Calu3 (cell line): ENCODE measurements around the gene BCAS3. TPM values are rescaled to one million over a fixed set of nuclear protein-coding genes. Genes with fewer than 3 reads are reported as not detected.

ENCODE experiments used
- BruUV-seq: library from RNA; stranded (reverse); fragments of 400-500 nt; replicated peaks from 2 replicates; lab custom pipeline; 2021; lab: Mats Ljungman, UMichigan
- CTCF ChIA-PET: fragments of 300-600 bp; sonication (Branson Sonifier 250); formaldehyde crosslinking; loops from one replicate; lab custom pipeline; 2022; ENCODE audit warnings: antibody characterized with exemption; lab: Charles Lee
- DNase-seq: peaks from one replicate; pipeline ENCODE4 v3.0.0; 2022
- H3K27ac Mint-ChIP-seq: one replicate; pipeline ENCODE4 v1.8.0; 2022; ENCODE audit warnings: mixed read lengths; ENCODE audit not compliant: unreplicated experiment
- H3K27me3 Mint-ChIP-seq: one replicate; pipeline ENCODE4 v1.8.0; 2022; ENCODE audit warnings: mixed read lengths; ENCODE audit not compliant: unreplicated experiment
- H3K36me3 Mint-ChIP-seq: one replicate; pipeline ENCODE4 v1.8.0; 2022; ENCODE audit warnings: mild to moderate bottlenecking, moderate library complexity, mixed read lengths; ENCODE audit not compliant: insufficient read depth, unreplicated experiment
- H3K4me1 Mint-ChIP-seq: one replicate; pipeline ENCODE4 v1.8.0; 2022; ENCODE audit warnings: mild to moderate bottlenecking, low read depth, mixed read lengths; ENCODE audit not compliant: unreplicated experiment
- H3K4me3 Mint-ChIP-seq: one replicate; pipeline ENCODE4 v1.8.0; 2022; ENCODE audit warnings: mild to moderate bottlenecking, low read depth, moderate library complexity, mixed read lengths; ENCODE audit not compliant: unreplicated experiment
- H3K9me3 Mint-ChIP-seq: one replicate; pipeline ENCODE4 v1.8.0; 2022; ENCODE audit warnings: low read depth, mixed read lengths; ENCODE audit not compliant: unreplicated experiment
- CTCF ChIP-seq: fragments of 200-600 bp; IDR thresholded peaks from one replicate; pipeline ENCODE4 v1.8.0; 2022; ENCODE audit warnings: antibody characterized with exemption; ENCODE audit not compliant: unreplicated experiment
- intact Hi-C: fragments of 100-400 bp; cut with micrococcal nuclease; formaldehyde crosslinking; loops from one replicate; pipeline ENCODE4 v1.10.0; 2022; ENCODE audit not compliant: unreplicated experiment
- total RNA-seq: library from RNA; stranded (reverse); gene quantifications from 2 replicates; pipeline ENCODE4 v1.2.3, GENCODE V29; 2022

The BCAS3 gene
- total RNA-seq, 1 experiment from 2014 or later = 10.9 TPM

- Mint-ChIP-seq H3K4me1 (no peaks in the 10 kb centered on the region), H3K36me3 (no peaks in the 10 kb centered on the region), H3K27ac (no peak overlapping the region), H3K9me3 (no peaks in the 10 kb centered on the region), H3K4me3 (no peak overlapping the region), H3K27me3 (no peaks in the 10 kb centered on the region)
- no peak for TF ChIP-seq CTCF
- intact Hi-C loops = no loop called here
- CTCF ChIA-PET = no interaction called here
- no peak for DNase-seq
- BruUV-seq = no TSS peak
Measured at GRCh38 chr17:61167075-61167474, 489.4 kb downstream of the BCAS3 start.

- no peaks in the 10 kb centered on the region for H3K36me3 Mint-ChIP-seq
- no peak for TF ChIP-seq CTCF
- no peaks in the 10 kb centered on the region for H3K4me1 Mint-ChIP-seq
- intact Hi-C loops = no loop called here
- DNase-seq = no peak
- H3K9me3 Mint-ChIP-seq = no peaks in the 10 kb centered on the region
- no peak overlapping the region for H3K27ac Mint-ChIP-seq
- CTCF ChIA-PET = no interaction called here
- BruUV-seq = no TSS peak
- no peak overlapping the region for H3K4me3 Mint-ChIP-seq
- H3K27me3 Mint-ChIP-seq = no peaks in the 10 kb centered on the region
Measured at GRCh38 chr17:61168506-61168905, 490.9 kb downstream of the BCAS3 start.

GRCh38 chr17:61174310-61174709 lies 496.7 kb downstream of the BCAS3 start:
- no peak for DNase-seq
- CTCF ChIA-PET = no interaction called here
- no peaks in the 10 kb centered on the region for H3K27me3 Mint-ChIP-seq
- no peak overlapping the region for H3K27ac Mint-ChIP-seq
- intact Hi-C loops = no loop called here
- BruUV-seq = no TSS peak
- no peaks in the 10 kb centered on the region for H3K4me1 Mint-ChIP-seq
- no peaks in the 10 kb centered on the region for H3K36me3 Mint-ChIP-seq
- TF ChIP-seq CTCF = no peak
- H3K9me3 Mint-ChIP-seq = no peaks in the 10 kb centered on the region
- no peak overlapping the region for H3K4me3 Mint-ChIP-seq

GRCh38 chr17:61175298-61176142 lies 497.9 kb downstream of the BCAS3 start:
- H3K27ac Mint-ChIP-seq = no peak overlapping the region
- no peak for DNase-seq
- no peaks in the 10 kb centered on the region for H3K4me1 Mint-ChIP-seq
- H3K36me3 Mint-ChIP-seq = no peaks in the 10 kb centered on the region
- no peak overlapping the region for H3K4me3 Mint-ChIP-seq
- no peaks in the 10 kb centered on the region for H3K27me3 Mint-ChIP-seq
- intact Hi-C loops = no loop called here
- no TSS peak for BruUV-seq
- CTCF ChIA-PET = no interaction called here
- no peak for TF ChIP-seq CTCF
- no peaks in the 10 kb centered on the region for H3K9me3 Mint-ChIP-seq
